Kidney (tissue), 14 donors: ENCODE data around the gene SLC34A3. TPM values are rescaled to one million over a fixed set of nuclear protein-coding genes. Genes with fewer than 3 reads are reported as not detected.

Experiments
- DNase-seq, 5 donors: peaks; one replicate each; pipeline ENCODE4 v3.0.0-alpha.2; 2013 to 2020
- FAIRE-seq: peaks from 2 replicates; lab custom pipeline; 2012; peaks lifted over from hg19 to GRCh38; lab: Jason Lieb, UNC
- H3K27ac ChIP-seq, 2 donors: one replicate each; pipeline ENCODE4 v1.7.0; 2013; ENCODE audit warnings: low read depth in 2 of 2, low read length in 2 of 2, inconsistent platforms in 1 of 2
- H3K27me3 ChIP-seq: one replicate; pipeline ENCODE4 v1.7.1; 2013; ENCODE audit warnings: low read length, inconsistent platforms; ENCODE audit not compliant: control insufficient read depth, insufficient read depth
- H3K36me3 ChIP-seq, 3 donors: one replicate each; pipeline versions ENCODE4 v1.7.0 to v1.7.1; 2013; ENCODE audit warnings: low read length in 3 of 3, control low read depth in 1 of 3, inconsistent platforms in 1 of 3; ENCODE audit not compliant: insufficient read depth in 3 of 3, control insufficient read depth in 2 of 3
- H3K4me1 ChIP-seq, 3 donors: one replicate each; pipeline versions ENCODE4 v1.7.0 to v1.7.1; 2013; ENCODE audit warnings: low read length in 3 of 3, inconsistent platforms in 1 of 3, low read depth in 1 of 3; ENCODE audit not compliant: control insufficient read depth in 2 of 3, insufficient read depth in 2 of 3
- H3K4me3 ChIP-seq, 3 donors: one replicate each; pipeline versions ENCODE4 v1.7.0 to v1.8.1; 2013; ENCODE audit warnings: low read length in 3 of 3, control low read depth in 1 of 3, inconsistent platforms in 1 of 3
- H3K9ac ChIP-seq, 3 donors: one replicate each; pipeline versions ENCODE4 v1.7.0 to v1.7.1; 2013; ENCODE audit warnings: low read length in 3 of 3, control low read depth in 1 of 3, inconsistent platforms in 1 of 3
- H3K9me3 ChIP-seq, 3 donors: one replicate each; pipeline versions ENCODE4 v1.7.0 to v1.7.1; 2013; ENCODE audit warnings: low read length in 3 of 3, control low read depth in 1 of 3, inconsistent platforms in 1 of 3; ENCODE audit not compliant: control insufficient read depth in 2 of 3, insufficient read depth in 1 of 3
- CTCF ChIP-seq: IDR thresholded peaks from 3 replicates; pipeline ENCODE4 v1.5.1; 2012; ENCODE audit warnings: mild to moderate bottlenecking, moderate library complexity, borderline replicate concordance; ENCODE audit not compliant: insufficient read depth; ENCODE audit errors: extremely low read depth
- intact Hi-C: fragments of 100-400 bp; cut with DNase I; formaldehyde crosslinking; loops from one replicate; pipeline ENCODE4 v1.11.1; 2022
- polyA plus RNA-seq: library from polyadenylated mRNA; stranded (reverse); fragments of 350-450 nt; fragmentation: Illumina TruSeq; extraction: RNeasy Lipid Tissue Mini Kit (QIAGEN cat#74804); gene quantifications from one replicate; pipeline ENCODE4 v1.2.3, GENCODE V29; 2014; ENCODE audit warnings: low read depth, low replicate concordance; ENCODE audit not compliant: insufficient read depth
- total RNA-seq: library from RNA; stranded (reverse); fragmentation: NEBNext Ultra II Directional; extraction: Animal tissue kit (Norgen Biotek cat#: 25700); gene quantifications from one replicate; pipeline ENCODE4 v1.2.1, GENCODE V29; 2021
- donor health status: control.
- donor health status: control.
- donor health status: control.
- donor health status: control.
- donor health status: control.
- donor health status: DM: yes; HTN: yes; CAD: no.
- donor health status: Normal renal cell carcinoma (clear cell type).

The SLC34A3 gene
- total and polyA plus RNA-seq, 2 donors from 2014 or later: 0.13 to 36.0 TPM

DNA sequence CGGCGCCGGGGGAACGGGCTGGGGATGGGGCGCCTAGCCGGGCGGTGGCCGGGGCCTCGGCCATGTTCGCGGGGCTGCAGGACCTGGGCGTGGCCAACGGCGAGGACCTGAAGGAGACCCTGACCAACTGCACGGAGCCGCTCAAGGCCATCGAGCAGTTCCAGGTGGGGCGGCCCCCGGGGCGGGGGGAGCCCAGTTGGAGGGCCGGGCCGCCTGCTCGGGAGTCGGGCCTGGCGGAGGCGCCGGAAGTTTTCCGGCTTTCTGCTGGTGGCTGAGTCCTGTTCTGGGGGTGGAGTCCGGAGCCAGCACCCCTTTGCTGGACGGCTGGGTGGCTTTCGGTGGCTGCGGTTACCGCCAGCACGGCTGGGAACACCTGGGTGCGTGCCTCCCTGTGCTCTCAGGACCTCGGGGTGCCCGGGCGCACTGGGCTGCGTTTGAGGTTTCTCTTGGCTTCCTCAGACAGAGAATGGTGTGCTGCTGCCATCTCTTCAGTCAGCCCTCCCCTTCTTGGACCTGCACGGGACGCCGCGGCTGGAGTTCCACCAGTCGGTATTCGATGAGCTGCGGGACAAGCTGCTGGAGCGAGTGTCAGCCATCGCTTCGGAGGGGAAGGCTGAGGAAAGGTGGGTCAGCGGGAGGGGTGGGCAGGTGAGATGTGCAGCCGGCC is 24.9 kb downstream of the SLC34A3 start:
- Histone ChIP-seq H3K27me3 (no peaks in the 10 kb centered on the region), H3K9ac (peak overlapping the region; percentile 57 to 82 (median 67)), H3K4me3 (peak overlapping the region; percentile 73 to 90 (median 84)), H3K4me1 (peaks cover 0 to 22% (median 13%) of the 10 kb centered on the region in 3 donors), H3K36me3 (peaks cover 0 to 10% (median 4%) of the 10 kb centered on the region in 3 donors), H3K9me3 (no peaks in the 10 kb centered on the region), H3K27ac (no peak overlapping the region)
- intact Hi-C loops: no loop called here
- TF ChIP-seq CTCF: no peak
- DNase-seq (peak in 1 of 5 donors; percentile 66), FAIRE-seq (no peak)

DNA sequence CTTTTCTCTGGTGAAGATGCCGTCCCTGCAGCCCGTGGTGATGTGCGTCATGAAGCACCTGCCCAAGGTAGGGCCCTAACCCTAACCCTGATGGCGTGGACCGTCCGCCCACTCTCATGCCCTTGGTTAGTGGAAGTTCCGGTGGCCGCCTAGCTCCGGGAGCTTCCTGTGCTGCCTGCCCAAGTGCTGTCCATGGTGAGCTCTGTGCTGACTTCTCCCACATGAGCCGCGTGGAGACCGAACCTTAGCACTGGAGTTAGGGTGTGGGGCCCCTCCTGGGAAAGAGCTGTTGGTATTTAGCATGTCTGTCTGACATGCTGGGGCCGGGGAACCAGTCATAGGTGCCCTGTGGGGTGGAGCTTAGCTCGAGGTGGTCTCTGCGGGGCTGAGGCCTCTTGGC is 25.7 kb downstream of the SLC34A3 start:
- FAIRE-seq (no peak), DNase-seq (no peak)
- Histone ChIP-seq H3K36me3 (peaks cover 0 to 10% (median 4%) of the 10 kb centered on the region in 3 donors), H3K9ac (peak overlapping the region in 1 of 3 donors; percentile 67), H3K4me3 (peak overlapping the region; percentile 73 to 90 (median 84)), H3K9me3 (no peaks in the 10 kb centered on the region), H3K27ac (no peak overlapping the region), H3K27me3 (no peaks in the 10 kb centered on the region), H3K4me1 (peaks cover 0 to 22% (median 13%) of the 10 kb centered on the region in 3 donors)
- TF ChIP-seq CTCF: no peak
- intact Hi-C loops: no loop called here

- H3K9ac ChIP-seq: no peak overlapping the region
- no peak for TF ChIP-seq CTCF
- FAIRE-seq (no peak), DNase-seq (no peak)
- H3K9me3 ChIP-seq: no peaks in the 10 kb centered on the region
- peaks cover 0 to 22% (median 13%) of the 10 kb centered on the region in 3 donors for H3K4me1 ChIP-seq
- no peak overlapping the region for H3K27ac ChIP-seq
- intact Hi-C loops: no loop called here
- H3K27me3 ChIP-seq: no peaks in the 10 kb centered on the region
- peaks cover 0 to 10% (median 4%) of the 10 kb centered on the region in 3 donors for H3K36me3 ChIP-seq
- H3K4me3 ChIP-seq: peak overlapping the region in 1 of 3 donors; percentile 90
These were observed 26.2 kb downstream of the SLC34A3 start for GRCh38 chr9:137256856-137257255.
